Measurements from ENCODE around the gene ALPL. TPM values are rescaled to one million over a fixed set of nuclear protein-coding genes. Genes with fewer than 3 reads are reported as not detected.

ALPL gene
- total RNA-seq, 8 experiments from 2014 or later: 0.25 to 19.7 (median 3.0) TPM

GRCh38 chr1:21494196-21494595 lies 15.0 kb upstream of the ALPL start:
- peaks cover 0 to 10% of the 10 kb centered on the region in 2 donors for H3K4me1 ChIP-seq (replicated peaks in 1 of 2)
- no peak overlapping the region for H3K27ac ChIP-seq
- no peak overlapping the region for H3K4me3 ChIP-seq
- no peak for ATAC-seq (replicated peaks in 6 of 8)
- WGBS, 10 experiments: 54 to 92% (median 80%) methylated on average over 1 to 5 of the region's 6 CpGs; no CpG with 5 or more reads in 3 of the 10 experiments
- in situ Hi-C loops (cut with MboI; ENCODE audit: low pct_unique_long_range_greater_than_20kb in 2 of 9, low sequenced_read_pairs in 9 of 9, unreplicated experiment in 9 of 9): loop anchor here in 1 of 9 experiments (25.0 kb wide), 1 partner anchor 232 kb away; no protein-coding TSS in a partner anchor

- no peak for ATAC-seq (replicated peaks in 6 of 8)
- Histone ChIP-seq H3K4me1 (replicated peaks in 1 of 2) (peaks cover 0 to 10% of the 10 kb centered on the region in 2 donors), H3K27ac (no peak overlapping the region), H3K4me3 (no peak overlapping the region)
- in situ Hi-C loops (cut with MboI; ENCODE audit: low pct_unique_long_range_greater_than_20kb in 2 of 9, low sequenced_read_pairs in 9 of 9, unreplicated experiment in 9 of 9): loop anchor here in 1 of 9 experiments (25.0 kb wide), 1 partner anchor 233 kb away; no protein-coding TSS in a partner anchor
- WGBS, 10 experiments: 54 to 100% (median 90%) methylated on average over 1 to 7 of the region's 7 CpGs
Observed at GRCh38 chr1:21495225-21495820, 13.9 kb upstream of the ALPL start.

- ATAC-seq (replicated peaks in 6 of 8): no peak
- 100% methylated on average over 1 of the region's 1 CpG; no CpG with 5 or more reads in 8 of the 10 experiments for WGBS, 10 experiments
- H3K4me1 ChIP-seq (replicated peaks in 1 of 2): peaks cover 0 to 10% of the 10 kb centered on the region in 2 donors
- H3K27ac ChIP-seq: no peak overlapping the region
- in situ Hi-C loops (cut with MboI; ENCODE audit: low pct_unique_long_range_greater_than_20kb in 2 of 9, low sequenced_read_pairs in 9 of 9, unreplicated experiment in 9 of 9): loop anchor here in 1 of 9 experiments (25.0 kb wide), 1 partner anchor 234 kb away; no protein-coding TSS in a partner anchor
- no peak overlapping the region for H3K4me3 ChIP-seq
Observed at GRCh38 chr1:21496063-21496462, 13.2 kb upstream of the ALPL start.

GRCh38 chr1:21496886-21497285 lies 12.3 kb upstream of the ALPL start:
- no peak overlapping the region for H3K27ac ChIP-seq
- 14 to 100% (median 77%) methylated on average over 1 to 3 of the region's 3 CpGs; no CpG with 5 or more reads in 6 of the 10 experiments for WGBS, 10 experiments
- in situ Hi-C loops (cut with MboI; ENCODE audit: low pct_unique_long_range_greater_than_20kb in 2 of 9, low sequenced_read_pairs in 9 of 9, unreplicated experiment in 9 of 9): loop anchor here in 1 of 9 experiments (25.0 kb wide), 1 partner anchor 235 kb away; no protein-coding TSS in a partner anchor
- ATAC-seq (replicated peaks in 6 of 8): peak in 1 of 8 experiments; percentile 31
- H3K4me1 ChIP-seq (replicated peaks in 1 of 2): peaks cover 0 to 10% of the 10 kb centered on the region in 2 donors
- no peak overlapping the region for H3K4me3 ChIP-seq

- in situ Hi-C loops (cut with MboI; ENCODE audit: low pct_unique_long_range_greater_than_20kb in 2 of 9, low sequenced_read_pairs in 9 of 9, unreplicated experiment in 9 of 9): loop anchor here in 1 of 9 experiments (25.0 kb wide), 1 partner anchor 235 kb away; no protein-coding TSS in a partner anchor
- Histone ChIP-seq H3K4me3 (no peak overlapping the region), H3K27ac (no peak overlapping the region), H3K4me1 (replicated peaks in 1 of 2) (peaks cover 0 to 6% of the 10 kb centered on the region in 2 donors)
- ATAC-seq (replicated peaks in 6 of 8): peak in 1 of 8 experiments; percentile 43
- 0 to 100% (median 65%) methylated on average over 1 to 7 of the region's 7 CpGs; no CpG with 5 or more reads in 3 of the 10 experiments for WGBS, 10 experiments
Observed at GRCh38 chr1:21497466-21498061, 11.7 kb upstream of the ALPL start.

- Histone ChIP-seq H3K4me3 (no peak overlapping the region), H3K4me1 (replicated peaks in 1 of 2) (peaks cover 0 to 6% of the 10 kb centered on the region in 2 donors), H3K27ac (no peak overlapping the region)
- in situ Hi-C loops (cut with MboI; ENCODE audit: low pct_unique_long_range_greater_than_20kb in 2 of 9, low sequenced_read_pairs in 9 of 9, unreplicated experiment in 9 of 9): loop anchor here in 1 of 9 experiments (25.0 kb wide), 1 partner anchor 237 kb away; no protein-coding TSS in a partner anchor
- WGBS, 10 experiments: 78 to 100% (median 82%) methylated on average over 1 of the region's 1 CpG; no CpG with 5 or more reads in 6 of the 10 experiments
- ATAC-seq (replicated peaks in 6 of 8): no peak
Observed at GRCh38 chr1:21499283-21499950, 9.8 kb upstream of the ALPL start.

GRCh38 chr1:21503706-21504377 lies 5.4 kb upstream of the ALPL start:
- peak in 1 of 8 experiments; percentile 16 for ATAC-seq (replicated peaks in 6 of 8)
- H3K4me1 ChIP-seq (replicated peaks in 1 of 2): peaks cover 0 to 3% of the 10 kb centered on the region in 2 donors
- in situ Hi-C loops (cut with MboI; ENCODE audit: low pct_unique_long_range_greater_than_20kb in 2 of 9, low sequenced_read_pairs in 9 of 9, unreplicated experiment in 9 of 9): loop anchor here in 2 of 9 experiments (10.0 to 25.0 kb wide), 2 partner anchors 151 to 158 kb away; partner anchors contain the start of gene RAP1GAP (in 1 of the 2)
- no peak overlapping the region for H3K27ac ChIP-seq
- 40 to 100% (median 58%) methylated on average over 1 to 7 of the region's 7 CpGs; no CpG with 5 or more reads in 2 of the 10 experiments for WGBS, 10 experiments
- no peak overlapping the region for H3K4me3 ChIP-seq

- in situ Hi-C loops (cut with MboI; ENCODE audit: low pct_unique_long_range_greater_than_20kb in 2 of 9, low sequenced_read_pairs in 9 of 9, unreplicated experiment in 9 of 9): loop anchor here in 2 of 9 experiments (10.0 to 25.0 kb wide), 2 partner anchors 148 to 155 kb away; partner anchors contain the start of gene RAP1GAP (in 1 of the 2)
- 0 to 100% (median 76%) methylated on average over 1 to 4 of the region's 4 CpGs; no CpG with 5 or more reads in 4 of the 10 experiments for WGBS, 10 experiments
- no peak for ATAC-seq (replicated peaks in 6 of 8)
Observed at GRCh38 chr1:21506804-21507203, 2.4 kb upstream of the ALPL start.

GRCh38 chr1:21507511-21508270 lies 1.5 kb upstream of the ALPL start:
- whole genome bisulfite sequencing, 10 experiments: 88 to 100% (median 100%) methylated on average over 1 of the region's 1 CpG; no CpG with 5 or more reads in 2 of the 10 experiments

More at GRCh38 chr1:21506804-21507203, 2.4 kb upstream of the ALPL start:
- no peak overlapping the region for H3K4me3 ChIP-seq
- H3K4me1 ChIP-seq (replicated peaks in 1 of 2): peaks cover 0 to 18% of the 10 kb centered on the region in 2 donors
- no peak overlapping the region for H3K27ac ChIP-seq

GRCh38 chr1:21508580-21509350 lies 458 bp upstream of the ALPL start:
- 14 to 38% (median 20%) methylated on average over 2 to 9 of the region's 45 CpGs; no CpG with 5 or more reads in 7 of the 10 experiments for WGBS, 10 experiments
- Histone ChIP-seq H3K4me3 (peak overlapping the region; percentile 27 to 46 (median 29)), H3K27ac (peak overlapping the region in 1 of 2 donors; percentile 4), H3K4me1 (replicated peaks in 1 of 2) (peaks cover 0 to 18% of the 10 kb centered on the region in 2 donors)
- ATAC-seq (replicated peaks in 6 of 8): peak; percentile 90 to 98 (median 94)
- in situ Hi-C loops (cut with MboI; ENCODE audit: low pct_unique_long_range_greater_than_20kb in 2 of 9, low sequenced_read_pairs in 9 of 9, unreplicated experiment in 9 of 9): loop anchor here in 2 of 9 experiments (10.0 to 25.0 kb wide), 2 partner anchors 146 to 154 kb away; partner anchors contain the start of gene RAP1GAP (in 1 of the 2)

More at GRCh38 chr1:21507511-21508270, 1.5 kb upstream of the ALPL start:
- H3K4me3 ChIP-seq: no peak overlapping the region
- ATAC-seq (replicated peaks in 6 of 8): no peak
- in situ Hi-C loops (cut with MboI; ENCODE audit: low pct_unique_long_range_greater_than_20kb in 2 of 9, low sequenced_read_pairs in 9 of 9, unreplicated experiment in 9 of 9): loop anchor here in 2 of 9 experiments (10.0 to 25.0 kb wide), 2 partner anchors 147 to 155 kb away; partner anchors contain the start of gene RAP1GAP (in 1 of the 2)
- H3K4me1 ChIP-seq (replicated peaks in 1 of 2): peaks cover 0 to 18% of the 10 kb centered on the region in 2 donors
- no peak overlapping the region for H3K27ac ChIP-seq

- Histone ChIP-seq H3K27ac (no peak overlapping the region), H3K4me1 (replicated peaks in 1 of 2) (peaks cover 0 to 18% of the 10 kb centered on the region in 2 donors), H3K4me3 (peak overlapping the region in 3 of 5 donors; percentile 27 to 46 (median 39))
- no peak for ATAC-seq (replicated peaks in 6 of 8)
- WGBS, 10 experiments: 4 to 41% (median 14%) methylated on average over 3 to 8 of the region's 12 CpGs; no CpG with 5 or more reads in 6 of the 10 experiments
- in situ Hi-C loops (cut with MboI; ENCODE audit: low pct_unique_long_range_greater_than_20kb in 2 of 9, low sequenced_read_pairs in 9 of 9, unreplicated experiment in 9 of 9): loop anchor here in 1 of 9 experiments (25.0 kb wide), 1 partner anchor 152 kb away; the partner anchor contains the start of gene RAP1GAP
Observed at GRCh38 chr1:21510113-21510493, 880 bp downstream of the ALPL start.

Measured in motor neuron (in vitro differentiated cells).